Measurements from ENCODE around the gene FCN3. TPM values are rescaled to one million over a fixed set of nuclear protein-coding genes. Genes with fewer than 3 reads are reported as not detected.

Gene FCN3
- total and polyA plus RNA-seq, 2 donors (not counting 3 experiments of a cell fraction or from before 2014, with no cell fraction given), result 0.15 TPM; not detected in 1

GRCh38 chr1:27327964-27328363 is 46.7 kb downstream of the FCN3 start:
- dilution Hi-C loops (cut with MboI; ENCODE audit: extremely low pct_ligation_motif_present, low sequenced_read_pairs), result no loop called here
- Histone ChIP-seq H3K4me3 (replicated peaks in 1 of 3; ENCODE audit: insufficient read depth in 1 of 3, low read depth in 1 of 3, low read length in 3 of 3) (no peak overlapping the region), H3K9ac (replicated peaks; ENCODE audit: extremely low read depth, insufficient read depth, low read length) (no peak overlapping the region), H3K4me2 (ENCODE audit: insufficient read depth, low read length) (no peak overlapping the region), H3K79me2 (ENCODE audit: control insufficient read depth, insufficient read depth, low read length) (peaks cover 62% of the 10 kb centered on the region), H3K36me3 (ENCODE audit: control insufficient read depth in 2 of 2, extremely low read depth in 1 of 2, insufficient read depth in 2 of 2, low read length in 2 of 2) (peaks cover 3 to 21% of the 10 kb centered on the region in 2 experiments), H3K27me3 (ENCODE audit: control insufficient read depth in 2 of 2, insufficient read depth in 2 of 2, low read length in 2 of 2) (no peaks in the 10 kb centered on the region), H3K9me3 (replicated peaks; ENCODE audit: control insufficient read depth, insufficient read depth, low read length) (no peaks in the 10 kb centered on the region), H3K4me1 (ENCODE audit: control insufficient read depth, extremely low read depth, insufficient read depth, low read length) (peaks cover 8% of the 10 kb centered on the region), H2AFZ (ENCODE audit: low read depth, low read length) (no peak overlapping the region), H3K27ac (ENCODE audit: insufficient read depth, low read depth, low read length) (no peak overlapping the region), H4K20me1 (replicated peaks; ENCODE audit: control insufficient read depth, extremely low read depth, insufficient read depth, low read length) (peaks cover 2% of the 10 kb centered on the region), H3K9me1 (replicated peaks; ENCODE audit: control insufficient read depth, extremely low read depth, insufficient read depth, low read length) (no peaks in the 10 kb centered on the region)
- FAIRE-seq, result no peak
- ChIA-PET POLR2A (no interaction called here), CTCF (interaction anchor here (0.6 to 2.0 kb wide), 7 partner anchors 14 to 283 kb away, joined by 3 to 6 read pairs (median 3); partner anchors contain the start of gene SYTL1)
- BruUV-seq (replicated peaks), result no TSS peak
- no peak for DNase-seq (ENCODE audit: low read depth, low spot score)
- TF ChIP-seq EZH2 (IDR thresholded peaks at IDR 0.05; ENCODE audit: borderline replicate concordance, low read depth, low read length, severe bottlenecking) (no peak), FOS (IDR thresholded peaks at IDR 0.05; ENCODE audit: borderline replicate concordance, insufficient read depth, low read length) (no peak)
- TF ChIP-seq, protein P1, sequence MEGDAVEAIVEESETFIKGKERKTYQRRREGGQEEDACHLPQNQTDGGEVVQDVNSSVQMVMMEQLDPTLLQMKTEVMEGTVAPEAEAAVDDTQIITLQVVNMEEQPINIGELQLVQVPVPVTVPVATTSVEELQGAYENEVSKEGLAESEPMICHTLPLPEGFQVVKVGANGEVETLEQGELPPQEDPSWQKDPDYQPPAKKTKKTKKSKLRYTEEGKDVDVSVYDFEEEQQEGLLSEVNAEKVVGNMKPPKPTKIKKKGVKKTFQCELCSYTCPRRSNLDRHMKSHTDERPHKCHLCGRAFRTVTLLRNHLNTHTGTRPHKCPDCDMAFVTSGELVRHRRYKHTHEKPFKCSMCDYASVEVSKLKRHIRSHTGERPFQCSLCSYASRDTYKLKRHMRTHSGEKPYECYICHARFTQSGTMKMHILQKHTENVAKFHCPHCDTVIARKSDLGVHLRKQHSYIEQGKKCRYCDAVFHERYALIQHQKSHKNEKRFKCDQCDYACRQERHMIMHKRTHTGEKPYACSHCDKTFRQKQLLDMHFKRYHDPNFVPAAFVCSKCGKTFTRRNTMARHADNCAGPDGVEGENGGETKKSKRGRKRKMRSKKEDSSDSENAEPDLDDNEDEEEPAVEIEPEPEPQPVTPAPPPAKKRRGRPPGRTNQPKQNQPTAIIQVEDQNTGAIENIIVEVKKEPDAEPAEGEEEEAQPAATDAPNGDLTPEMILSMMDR (IDR thresholded peaks at IDR 0.05; ENCODE audit: extremely low read depth in 1 of 2, insufficient read depth in 1 of 2, low read depth in 1 of 2, low read length in 2 of 2), result no peak
- intact Hi-C loops (cut with micrococcal nuclease), result no loop called here

DNA sequence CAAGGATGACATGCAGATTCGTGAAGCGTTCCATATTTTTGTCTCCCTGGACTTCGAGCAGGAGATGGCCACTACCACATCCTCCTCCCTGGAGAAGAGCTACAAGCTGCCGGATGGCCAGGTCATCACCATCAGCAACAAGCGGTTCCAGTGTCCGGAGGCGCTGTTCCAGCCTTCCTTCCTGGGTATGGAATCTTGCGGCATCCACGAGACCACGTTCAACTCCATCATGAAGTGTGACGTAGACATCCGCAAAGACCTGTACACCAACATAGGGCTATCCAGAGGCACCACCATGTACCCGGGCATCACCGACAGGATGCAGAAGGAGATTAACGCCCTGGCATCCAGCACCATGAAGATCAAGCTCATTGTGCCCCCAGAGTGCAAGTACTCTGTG is 49.3 kb downstream of the FCN3 start:
- Histone ChIP-seq H2AFZ (ENCODE audit: low read depth, low read length) (no peak overlapping the region), H3K9me3 (replicated peaks; ENCODE audit: control insufficient read depth, insufficient read depth, low read length) (no peaks in the 10 kb centered on the region), H3K4me3 (replicated peaks in 1 of 3; ENCODE audit: insufficient read depth in 1 of 3, low read depth in 1 of 3, low read length in 3 of 3) (no peak overlapping the region), H3K36me3 (ENCODE audit: control insufficient read depth in 2 of 2, extremely low read depth in 1 of 2, insufficient read depth in 2 of 2, low read length in 2 of 2) (peaks cover 3 to 7% of the 10 kb centered on the region in 2 experiments), H3K27ac (ENCODE audit: insufficient read depth, low read depth, low read length) (no peak overlapping the region), H3K9ac (replicated peaks; ENCODE audit: extremely low read depth, insufficient read depth, low read length) (no peak overlapping the region), H3K79me2 (ENCODE audit: control insufficient read depth, insufficient read depth, low read length) (peaks cover 69% of the 10 kb centered on the region), H3K4me1 (ENCODE audit: control insufficient read depth, extremely low read depth, insufficient read depth, low read length) (peaks cover 11% of the 10 kb centered on the region), H3K9me1 (replicated peaks; ENCODE audit: control insufficient read depth, extremely low read depth, insufficient read depth, low read length) (no peaks in the 10 kb centered on the region), H4K20me1 (replicated peaks; ENCODE audit: control insufficient read depth, extremely low read depth, insufficient read depth, low read length) (peaks cover 2% of the 10 kb centered on the region), H3K4me2 (ENCODE audit: insufficient read depth, low read length) (no peak overlapping the region), H3K27me3 (ENCODE audit: control insufficient read depth in 2 of 2, insufficient read depth in 2 of 2, low read length in 2 of 2) (no peaks in the 10 kb centered on the region)
- DNase-seq (ENCODE audit: low read depth, low spot score), result no peak
- dilution Hi-C loops (cut with MboI; ENCODE audit: extremely low pct_ligation_motif_present, low sequenced_read_pairs) (no loop called here), intact Hi-C loops (cut with micrococcal nuclease) (no loop called here)
- TF ChIP-seq POLR2A (IDR thresholded peaks at IDR 0.05; ENCODE audit: low read depth, low read length) (no peak), JUN (IDR thresholded peaks at IDR 0.05; ENCODE audit: borderline replicate concordance, insufficient read depth, insufficient read length, low read depth) (no peak), MAX (IDR thresholded peaks at IDR 0.05; ENCODE audit: insufficient read depth, insufficient read length) (no peak), MYC (IDR thresholded peaks at IDR 0.05; ENCODE audit: low read depth, low read length) (no peak), EZH2 (IDR thresholded peaks at IDR 0.05; ENCODE audit: borderline replicate concordance, low read depth, low read length, severe bottlenecking) (no peak), FOS (IDR thresholded peaks at IDR 0.05; ENCODE audit: borderline replicate concordance, insufficient read depth, low read length) (no peak), POLR2AphosphoS5 (IDR thresholded peaks at IDR 0.05; ENCODE audit: insufficient read depth, low read depth, low read length) (no peak), GATA2 (IDR thresholded peaks at IDR 0.05; ENCODE audit: insufficient read depth, insufficient read length, low read depth, low read length) (no peak)
- TF ChIP-seq, protein P1 (IDR thresholded peaks at IDR 0.05; ENCODE audit: extremely low read depth in 1 of 2, insufficient read depth in 1 of 2, low read depth in 1 of 2, low read length in 2 of 2), result no peak
- ChIA-PET POLR2A (interaction anchor here (0.5 kb wide), 1 partner anchor 20 kb away, joined by 3 read pairs; no protein-coding TSS in a partner anchor), CTCF (interaction anchor here (2.7 kb wide), 1 partner anchor 26 kb away, joined by 8 read pairs; no protein-coding TSS in a partner anchor)
- no peak for FAIRE-seq
- no TSS peak for BruUV-seq (replicated peaks)
